COR-L47 (cell line): ENCODE results near the gene FUBP3.

Experiments used
- DNase-seq: peaks from one replicate; lab custom pipeline; 2025; lab: John Stamatoyannopoulos, UW

The FUBP3 gene

GRCh38 chr9:130607640-130608420, 28.5 kb downstream of the FUBP3 start:
- DNase-seq = no peak

GRCh38 chr9:130608554-130609134, 29.3 kb downstream of the FUBP3 start:
- no peak for DNase-seq

GRCh38 chr9:130609163-130609562, 29.8 kb downstream of the FUBP3 start:
- DNase-seq = no peak

DNA sequence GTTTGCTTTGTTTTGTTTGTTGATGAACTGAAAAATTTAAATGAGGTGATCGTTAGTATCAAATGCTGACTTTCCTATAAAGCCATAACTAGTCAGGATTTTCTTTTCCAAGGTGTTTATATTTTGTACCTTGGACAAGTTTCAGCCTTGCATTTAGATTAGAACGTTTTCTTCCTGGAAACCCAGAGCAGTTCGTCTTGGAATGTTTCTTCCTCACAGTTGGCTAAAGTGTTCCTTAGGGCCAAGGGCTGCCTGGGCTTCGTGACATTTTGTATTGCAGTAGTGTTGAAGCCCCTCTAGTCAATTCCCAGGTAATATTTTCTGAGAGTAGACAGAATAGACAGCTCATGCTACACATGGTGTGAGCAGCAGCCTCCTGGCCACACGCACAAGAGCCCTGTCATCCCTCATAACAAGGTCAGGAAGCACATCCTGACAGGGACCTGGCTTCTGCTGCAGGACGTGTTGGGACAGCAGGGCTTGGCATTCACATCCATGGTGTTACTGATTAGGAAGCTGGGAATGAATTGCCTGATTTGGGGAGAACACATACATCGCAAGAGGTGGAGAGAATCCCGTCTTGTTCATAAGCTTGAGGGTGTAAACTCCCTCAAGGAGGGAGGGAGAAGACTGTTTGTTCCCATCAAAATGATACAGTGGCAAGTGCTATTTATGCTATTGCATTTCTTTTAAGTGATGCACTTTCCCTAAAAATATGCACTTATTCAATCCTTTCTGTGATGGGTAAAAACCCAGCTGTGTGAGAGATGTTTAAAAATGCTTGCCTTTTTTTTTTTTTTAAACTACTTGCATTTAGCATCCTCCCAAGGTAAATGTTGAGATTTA, 31.7 kb downstream of the FUBP3 start:
- DNase-seq = no peak

- no peak for DNase-seq
These were observed 37.1 kb downstream of the FUBP3 start for GRCh38 chr9:130616451-130616850.

DNA sequence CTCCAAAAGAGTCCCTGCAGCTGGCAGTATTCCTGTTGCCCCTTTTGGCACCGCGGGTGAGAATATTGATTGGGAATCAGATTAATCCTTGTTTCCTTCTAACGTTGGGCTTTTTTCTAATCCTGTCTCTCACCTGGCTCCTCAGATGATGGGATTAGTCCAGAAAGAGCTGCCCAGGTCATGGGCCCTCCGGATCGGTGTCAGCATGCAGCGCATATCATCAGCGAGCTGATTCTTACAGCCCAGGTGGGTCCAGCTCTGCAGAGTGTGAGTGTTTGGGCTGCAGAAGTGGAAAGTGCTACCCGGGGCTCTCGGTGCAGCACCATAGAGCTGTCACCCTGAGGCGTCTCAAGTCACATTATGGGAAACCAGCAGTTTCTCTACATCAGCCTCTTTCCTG, 44.1 kb downstream of the FUBP3 start:
- no peak for DNase-seq

DNA sequence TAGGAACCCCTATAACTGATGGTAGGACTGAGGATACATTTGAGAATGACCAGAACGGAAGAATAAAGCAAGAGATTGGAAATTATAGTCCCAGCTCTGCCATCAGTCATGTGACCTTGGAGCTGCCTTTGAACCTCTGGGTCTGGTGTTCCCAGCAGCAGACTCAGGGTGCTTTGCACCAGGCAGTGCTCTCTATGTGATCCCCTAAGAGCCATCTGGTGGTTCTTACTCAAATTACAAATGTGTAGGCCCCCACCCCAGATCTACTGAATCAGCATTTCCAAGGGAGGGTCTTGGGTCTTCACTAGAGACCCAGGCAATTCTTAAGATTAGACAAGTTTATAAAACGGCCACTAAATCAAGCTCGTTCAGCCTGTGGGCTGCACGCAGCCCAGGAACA, 44.8 kb downstream of the FUBP3 start:
- no peak for DNase-seq

- DNase-seq = no peak
These were observed 47.0 kb downstream of the FUBP3 start for GRCh38 chr9:130626249-130626996.

DNA sequence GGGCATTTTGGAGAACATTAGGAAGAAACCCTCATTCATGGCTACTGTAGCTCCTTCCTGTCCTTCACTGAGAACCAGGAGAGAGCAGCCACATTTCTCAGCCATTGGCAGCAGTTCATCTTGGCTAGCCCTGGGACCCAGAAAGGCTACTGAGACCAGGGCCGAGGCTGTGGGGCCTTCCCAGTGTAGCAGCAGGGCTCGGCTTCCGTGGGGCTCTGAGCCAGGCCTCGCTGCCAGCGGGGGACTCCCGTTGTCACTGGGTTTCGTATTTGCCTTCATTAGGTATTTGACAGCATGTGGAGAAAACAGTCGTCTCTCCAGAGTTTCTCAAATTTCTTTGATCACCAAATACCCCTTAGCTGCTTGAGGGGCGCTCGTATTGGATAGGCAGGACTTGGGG, 47.7 kb downstream of the FUBP3 start:
- DNase-seq = no peak

GRCh38 chr9:130627896-130628792, 48.8 kb downstream of the FUBP3 start:
- DNase-seq = no peak

DNA sequence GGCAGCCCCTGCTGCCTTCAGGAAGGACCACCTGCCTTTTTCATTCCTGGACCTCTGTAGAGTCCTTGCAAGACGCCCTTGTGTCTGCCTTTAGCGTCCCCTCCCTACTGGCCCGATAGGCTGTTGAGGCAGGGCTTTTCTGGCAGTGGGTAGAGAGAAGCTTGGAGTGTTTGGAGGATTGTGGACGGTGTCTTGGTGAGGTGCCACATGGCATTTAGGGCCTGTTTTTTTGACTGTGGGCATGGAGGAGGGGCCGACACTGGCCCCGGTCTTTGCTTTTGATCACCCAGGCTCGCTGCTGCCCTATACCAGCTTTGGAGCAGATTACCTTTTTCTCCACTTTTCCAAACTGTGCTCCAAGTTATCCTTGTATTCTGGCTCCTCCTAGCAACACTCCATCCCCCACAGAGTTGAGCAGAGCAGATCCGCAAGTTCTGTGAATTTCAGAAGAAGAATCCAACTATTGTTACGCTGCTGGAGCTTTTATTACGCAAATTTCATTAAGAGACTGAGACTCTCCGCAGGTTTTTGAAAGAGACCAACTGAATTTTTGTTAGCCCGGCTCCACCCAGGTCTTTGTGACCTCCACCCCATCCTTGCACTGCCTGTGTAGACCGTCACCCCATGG, 50.2 kb downstream of the FUBP3 start:
- no peak for DNase-seq

- no peak for DNase-seq
These were observed 50.7 kb downstream of the FUBP3 start for GRCh38 chr9:130630071-130630450.

- DNase-seq = no peak
These were observed 51.3 kb downstream of the FUBP3 start for GRCh38 chr9:130630506-130631330.

DNA sequence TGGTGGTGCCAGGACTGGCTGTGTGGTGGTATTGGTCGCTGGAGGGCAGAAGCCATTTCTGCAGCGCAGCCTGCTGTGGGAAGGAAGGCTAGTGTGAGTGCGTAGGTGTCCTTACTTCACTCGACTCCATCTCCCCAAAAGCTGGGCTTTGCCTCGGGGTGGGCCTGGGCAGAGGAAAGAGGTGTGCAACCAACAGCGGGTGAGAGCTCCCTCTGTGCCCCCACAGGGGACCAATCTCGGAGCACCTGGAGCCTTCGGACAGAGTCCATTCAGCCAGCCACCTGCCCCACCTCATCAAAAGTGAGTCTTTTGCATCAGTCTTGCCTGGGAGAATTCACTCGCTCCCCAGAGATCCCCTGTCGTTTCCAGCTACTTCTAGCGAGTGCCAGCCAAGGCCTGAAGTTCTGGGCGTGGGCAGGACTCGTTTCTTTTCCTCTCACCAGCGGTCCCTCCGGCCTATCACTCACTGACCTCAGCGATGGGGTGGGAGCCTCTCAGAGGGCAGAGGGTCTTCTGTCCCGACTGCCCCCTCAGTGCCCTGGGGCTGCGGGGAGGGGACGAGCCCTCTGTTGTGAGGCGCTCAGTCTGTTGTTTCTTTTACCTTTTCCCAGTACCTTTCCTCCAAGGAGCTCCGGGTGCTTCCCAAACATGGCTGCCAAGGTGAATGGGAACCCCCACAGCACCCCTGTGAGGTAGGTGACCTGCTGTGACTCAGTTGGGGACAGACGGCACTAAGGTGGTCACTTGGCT, 52.1 kb downstream of the FUBP3 start:
- DNase-seq = no peak

GRCh38 chr9:130632081-130632710, 52.8 kb downstream of the FUBP3 start:
- no peak for DNase-seq

- no peak for DNase-seq
These were observed 53.5 kb downstream of the FUBP3 start for GRCh38 chr9:130632841-130633240.

DNA sequence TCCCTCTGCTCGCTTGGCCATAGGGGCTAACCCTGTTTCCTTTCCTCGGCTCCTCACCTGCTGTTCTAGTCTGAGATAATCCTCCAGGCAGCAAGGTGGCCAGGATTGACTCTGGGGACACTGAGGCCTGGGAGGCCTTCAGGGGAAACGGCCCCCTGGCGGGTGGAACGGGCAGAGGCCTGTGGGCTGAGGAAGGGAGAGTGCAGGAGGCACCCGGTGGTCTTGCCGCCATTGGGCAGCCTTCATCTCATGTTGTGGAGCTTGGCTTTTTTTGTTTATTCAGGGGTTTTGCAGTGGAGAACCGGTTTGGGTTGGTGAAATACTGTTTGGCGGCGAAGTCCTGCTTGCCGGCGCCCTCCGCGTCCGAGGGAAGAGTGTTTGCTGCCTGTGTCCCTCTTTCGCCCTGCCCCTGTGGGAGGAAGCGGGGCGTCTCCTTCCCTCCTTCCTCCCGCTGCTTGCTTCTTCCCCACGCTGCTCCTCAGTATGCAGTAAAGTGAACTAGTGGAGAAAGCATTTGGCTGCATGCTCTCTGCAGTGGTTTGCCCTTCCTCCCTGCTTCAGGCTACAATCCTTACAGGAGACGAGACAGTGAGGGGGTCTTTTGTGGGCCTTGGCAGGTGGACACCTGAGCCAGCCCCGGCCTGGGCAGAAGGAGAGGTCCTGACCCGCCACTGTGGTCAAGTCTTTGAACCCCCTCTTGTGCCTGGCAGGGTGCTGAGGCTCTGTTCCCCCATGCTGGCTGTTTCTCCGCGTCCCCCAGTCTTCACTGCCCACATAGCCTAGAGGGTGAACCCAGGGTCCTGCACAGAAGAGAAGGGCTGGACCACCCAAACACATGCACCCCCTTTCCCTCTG, 54.2 kb downstream of the FUBP3 start:
- no peak for DNase-seq
